ENCODE data around the gene CA11.

Gene CA11

GRCh38 chr19:48615231-48616040 lies 30.6 kb downstream of the CA11 start:
- no peak overlapping the region for H3K4me3 ChIP-seq
- no peaks in the 10 kb centered on the region for H3K9me3 ChIP-seq
- TF ChIP-seq, protein P1, sequence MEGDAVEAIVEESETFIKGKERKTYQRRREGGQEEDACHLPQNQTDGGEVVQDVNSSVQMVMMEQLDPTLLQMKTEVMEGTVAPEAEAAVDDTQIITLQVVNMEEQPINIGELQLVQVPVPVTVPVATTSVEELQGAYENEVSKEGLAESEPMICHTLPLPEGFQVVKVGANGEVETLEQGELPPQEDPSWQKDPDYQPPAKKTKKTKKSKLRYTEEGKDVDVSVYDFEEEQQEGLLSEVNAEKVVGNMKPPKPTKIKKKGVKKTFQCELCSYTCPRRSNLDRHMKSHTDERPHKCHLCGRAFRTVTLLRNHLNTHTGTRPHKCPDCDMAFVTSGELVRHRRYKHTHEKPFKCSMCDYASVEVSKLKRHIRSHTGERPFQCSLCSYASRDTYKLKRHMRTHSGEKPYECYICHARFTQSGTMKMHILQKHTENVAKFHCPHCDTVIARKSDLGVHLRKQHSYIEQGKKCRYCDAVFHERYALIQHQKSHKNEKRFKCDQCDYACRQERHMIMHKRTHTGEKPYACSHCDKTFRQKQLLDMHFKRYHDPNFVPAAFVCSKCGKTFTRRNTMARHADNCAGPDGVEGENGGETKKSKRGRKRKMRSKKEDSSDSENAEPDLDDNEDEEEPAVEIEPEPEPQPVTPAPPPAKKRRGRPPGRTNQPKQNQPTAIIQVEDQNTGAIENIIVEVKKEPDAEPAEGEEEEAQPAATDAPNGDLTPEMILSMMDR (IDR thresholded peaks at IDR 0.05), result no peak
- H3K4me1 ChIP-seq, result peaks cover 0 to 57% (median 22%) of the 10 kb centered on the region in 4 donors
- H3K36me3 ChIP-seq, result peaks cover 24 to 33% (median 31%) of the 10 kb centered on the region in 3 donors
- H3K27me3 ChIP-seq, result no peaks in the 10 kb centered on the region
- H3K27ac ChIP-seq, result no peak overlapping the region
- intact Hi-C loops (cut with DNase I; ENCODE audit: low total_unique reads), result no loop called here
- peak in 1 of 2 donors; percentile 64 for DNase-seq

GRCh38 chr19:48614436-48615230 lies 31.4 kb downstream of the CA11 start, which contains the start of gene FAM83E:
Gene FAM83E, minus strand, starts transcription at chr19:48615076. Its CDS starts 1,704 bp downstream, at chr19:48613372.
- Histone ChIP-seq H3K4me3 (no peak within 1 kb of the TSS), H3K4me1 (peaks cover 0 to 49% (median 16%) of the 10 kb centered on the region in 4 donors), H3K9me3 (no peaks in the 10 kb centered on the region), H3K27me3 (no peaks in the 10 kb centered on the region), H3K36me3 (peaks cover 24 to 33% (median 31%) of the 10 kb centered on the region in 3 donors), H3K27ac (no peak within 1 kb of the TSS)
- intact Hi-C loops (cut with DNase I; ENCODE audit: low total_unique reads), result no loop called here
- TF ChIP-seq, protein P1 (IDR thresholded peaks at IDR 0.05), result no peak
- peak in 1 of 2 donors; percentile 64 for DNase-seq

DNA sequence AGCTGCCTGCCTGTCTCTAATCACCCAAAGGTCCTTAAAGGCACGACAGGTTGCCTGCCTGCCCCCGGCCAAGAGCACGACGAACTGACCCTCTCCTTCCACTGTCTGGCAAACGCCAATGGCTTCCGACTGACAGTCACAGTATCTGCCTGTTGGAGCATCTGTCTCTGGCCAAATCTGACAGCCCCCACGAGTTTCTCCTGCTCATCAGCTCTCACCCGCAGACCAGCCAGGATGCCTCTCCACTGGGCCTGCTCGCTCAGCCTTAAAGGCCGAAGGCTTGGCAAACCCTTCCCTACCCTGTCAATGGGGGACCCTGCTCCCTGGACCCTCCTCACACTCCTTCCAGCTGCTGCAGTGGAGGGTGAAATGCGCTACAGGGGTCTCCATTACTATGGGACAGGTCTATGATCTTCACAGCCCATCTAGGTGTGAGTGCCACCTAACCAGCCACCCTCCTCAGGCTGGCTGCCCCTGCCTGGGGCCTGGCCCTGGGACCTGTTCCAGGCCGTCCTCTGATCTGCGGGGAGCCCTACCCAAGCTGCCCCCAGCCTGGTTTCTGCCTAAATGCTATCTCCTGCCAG lies 32.0 kb downstream of the CA11 start:
- intact Hi-C loops (cut with DNase I; ENCODE audit: low total_unique reads), result no loop called here
- no peaks in the 10 kb centered on the region for H3K9me3 ChIP-seq
- H3K27ac ChIP-seq, result no peak overlapping the region
- peaks cover 24 to 33% (median 31%) of the 10 kb centered on the region in 3 donors for H3K36me3 ChIP-seq
- H3K4me1 ChIP-seq, result peaks cover 0 to 47% (median 15%) of the 10 kb centered on the region in 4 donors
- TF ChIP-seq, protein P1 (IDR thresholded peaks at IDR 0.05), result no peak
- H3K4me3 ChIP-seq, result no peak overlapping the region
- no peak for DNase-seq
- no peaks in the 10 kb centered on the region for H3K27me3 ChIP-seq

- Histone ChIP-seq H3K27ac (no peak overlapping the region), H3K4me3 (no peak overlapping the region), H3K4me1 (peaks cover 0 to 45% (median 13%) of the 10 kb centered on the region in 4 donors), H3K9me3 (no peaks in the 10 kb centered on the region), H3K27me3 (no peaks in the 10 kb centered on the region), H3K36me3 (peaks cover 24 to 33% (median 31%) of the 10 kb centered on the region in 3 donors)
- no peak for DNase-seq
- intact Hi-C loops (cut with DNase I; ENCODE audit: low total_unique reads), result no loop called here
- TF ChIP-seq, protein P1 (IDR thresholded peaks at IDR 0.05), result no peak
Measured at GRCh38 chr19:48613024-48613851, 32.7 kb downstream of the CA11 start.

DNA sequence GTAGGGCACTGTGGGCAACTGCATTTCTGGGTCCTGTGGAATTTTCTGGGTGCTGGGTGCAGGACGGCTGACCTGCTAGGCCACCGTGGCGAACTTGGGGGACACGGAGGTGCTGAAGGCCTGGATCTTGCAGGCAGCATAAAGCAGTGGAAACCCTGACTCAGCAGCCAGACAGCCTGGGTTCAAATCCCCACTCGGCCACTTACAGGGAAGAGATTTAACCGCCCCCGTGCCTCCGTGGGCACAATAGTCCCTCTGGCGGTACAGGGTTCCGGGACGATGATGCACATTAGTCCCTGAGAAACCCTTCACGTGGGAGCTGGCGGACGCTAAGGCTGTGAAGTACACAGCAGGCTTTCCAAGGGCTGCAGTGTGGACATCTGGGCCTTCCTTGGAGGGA lies 34.1 kb downstream of the CA11 start:
- Histone ChIP-seq H3K36me3 (peaks cover 19 to 27% (median 24%) of the 10 kb centered on the region in 3 donors), H3K4me1 (peaks cover 0 to 32% (median 2%) of the 10 kb centered on the region in 4 donors), H3K4me3 (no peak overlapping the region), H3K27me3 (no peaks in the 10 kb centered on the region), H3K27ac (no peak overlapping the region), H3K9me3 (no peaks in the 10 kb centered on the region)
- TF ChIP-seq, protein P1 (IDR thresholded peaks at IDR 0.05), result no peak
- intact Hi-C loops (cut with DNase I; ENCODE audit: low total_unique reads), result no loop called here
- DNase-seq, result no peak
